MG63 (cell line): ENCODE results near the gene L2HGDH. TPM values are rescaled to one million over a fixed set of nuclear protein-coding genes. Genes with fewer than 3 reads are reported as not detected.

Experiments used
- DNase-seq: peaks from one replicate; pipeline ENCODE4 v3.0.0-alpha.2; 2020
- H3K27me3 ChIP-seq: fragments of 250-450 bp; sonication (Bioruptor Pico); 2 replicates; pipeline ENCODE4 v1.5.1; 2020; ENCODE audit warnings: mild to moderate bottlenecking, moderate library complexity
- H3K36me3 ChIP-seq: fragments of 250-450 bp; sonication (Bioruptor Pico); 2 replicates; pipeline ENCODE4 v1.5.1; 2020; ENCODE audit warnings: mild to moderate bottlenecking, moderate library complexity
- H3K4me3 ChIP-seq: fragments of 250-450 bp; sonication (Bioruptor Pico); 2 replicates; pipeline ENCODE4 v1.5.1; 2020; ENCODE audit warnings: mild to moderate bottlenecking, moderate library complexity
- H3K9me3 ChIP-seq: fragments of 250-450 bp; sonication (Bioruptor Pico); 2 replicates; pipeline ENCODE4 v1.5.1; 2020; ENCODE audit warnings: mild to moderate bottlenecking, moderate library complexity
- total RNA-seq: library from RNA; depleted of rRNA; stranded (reverse); fragments of >200 nt; shearing (Covaris generic); gene quantifications from 2 replicates; pipeline ENCODE4 v1.2.3, GENCODE V29; 2014; ENCODE audit warnings: low replicate concordance

The L2HGDH gene
- total RNA-seq, 1 experiment from 2014 or later: 12.5 TPM

DNA sequence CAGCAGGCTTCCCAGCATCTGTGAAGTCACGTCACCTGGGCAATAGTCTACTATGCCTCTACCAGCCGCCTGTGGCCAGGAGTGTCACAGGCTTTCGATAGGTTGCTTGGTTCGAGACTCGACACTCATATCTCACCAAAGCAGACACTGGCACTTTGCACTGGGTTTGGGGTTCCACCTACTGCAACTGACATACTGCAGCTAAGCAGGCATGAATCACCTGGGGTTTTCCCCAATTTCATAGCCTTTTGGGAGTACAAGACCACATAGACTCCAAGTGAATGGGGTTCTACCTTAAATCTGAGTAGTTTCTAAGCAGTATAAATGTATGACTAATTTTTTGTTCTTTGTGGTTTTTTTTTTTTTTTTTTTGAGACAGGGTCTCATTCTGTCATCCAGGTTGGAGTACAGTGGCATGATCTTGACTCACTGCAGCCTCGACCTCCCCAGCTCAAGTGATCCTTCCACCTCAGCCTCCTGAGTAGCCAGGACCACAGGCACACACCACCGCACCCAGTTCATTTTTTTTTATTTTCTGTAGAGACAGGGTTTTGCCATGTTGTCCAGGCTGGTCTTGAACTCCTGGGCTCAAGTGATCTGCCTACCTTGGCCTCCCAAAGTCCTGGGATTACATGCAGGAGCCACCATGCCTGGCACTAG, 32.2 kb upstream of the L2HGDH start:
- H3K36me3 ChIP-seq: no peaks in the 10 kb centered on the region; the same call in 1 of the 2 replicates
- H3K4me3 ChIP-seq: no peak overlapping the region
- no peaks in the 10 kb centered on the region for H3K9me3 ChIP-seq
- H3K27me3 ChIP-seq: no peaks in the 10 kb centered on the region
- DNase-seq: no peak

GRCh38 chr14:50343434-50343833, 31.4 kb upstream of the L2HGDH start:
- Histone ChIP-seq H3K36me3 (no peaks in the 10 kb centered on the region; the same call in 1 of the 2 replicates), H3K27me3 (no peaks in the 10 kb centered on the region), H3K4me3 (no peak overlapping the region), H3K9me3 (no peaks in the 10 kb centered on the region)
- no peak for DNase-seq

- peak; percentile 64 for DNase-seq
- Histone ChIP-seq H3K4me3 (peak overlapping the region; percentile 13; the same call in 1 of the 2 replicates), H3K9me3 (no peaks in the 10 kb centered on the region), H3K27me3 (no peaks in the 10 kb centered on the region), H3K36me3 (no peaks in the 10 kb centered on the region; the same call in 1 of the 2 replicates)
These were observed 30.4 kb upstream of the L2HGDH start for GRCh38 chr14:50342221-50343078.

DNA sequence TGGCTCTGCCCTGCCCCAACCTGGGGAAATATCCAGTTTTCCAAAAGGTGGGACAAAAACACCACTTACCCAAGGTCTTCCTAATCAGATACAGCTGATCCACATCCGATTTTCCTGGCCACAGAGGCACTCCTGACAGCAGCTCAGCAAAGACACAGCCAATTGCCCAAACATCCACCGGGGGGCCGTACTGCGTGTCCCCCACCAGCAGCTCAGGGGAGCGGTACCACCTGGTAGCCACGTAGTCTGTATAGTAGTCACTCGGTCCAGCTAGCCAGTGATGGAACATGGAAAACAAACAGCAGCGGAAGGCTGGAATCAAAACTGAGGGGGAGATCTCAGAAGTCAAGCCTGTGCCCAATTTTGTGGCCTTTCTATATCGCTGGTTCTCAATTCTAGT, 28.9 kb upstream of the L2HGDH start:
- Histone ChIP-seq H3K36me3 (no peaks in the 10 kb centered on the region; the same call in 1 of the 2 replicates), H3K4me3 (no peak overlapping the region), H3K27me3 (no peaks in the 10 kb centered on the region), H3K9me3 (no peaks in the 10 kb centered on the region)
- no peak for DNase-seq

DNA sequence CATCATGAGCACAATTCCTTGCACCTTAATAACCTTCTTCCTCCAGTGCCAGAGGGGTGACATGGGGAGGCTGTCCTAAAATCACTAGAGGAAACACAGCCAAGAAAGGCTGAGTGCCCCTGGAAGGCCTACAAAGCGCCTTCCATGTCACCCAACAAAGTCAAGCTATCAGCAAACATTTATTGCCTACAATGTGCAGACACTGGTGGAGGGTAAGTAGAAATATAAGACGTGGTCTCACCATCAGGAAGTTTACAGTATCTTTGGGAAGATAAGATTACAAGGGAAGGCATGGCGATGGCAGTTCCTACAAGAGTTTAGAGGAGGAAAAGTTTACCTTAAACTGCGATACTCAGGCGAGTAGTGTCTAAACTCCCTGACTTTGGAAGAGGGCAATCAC, 28.0 kb upstream of the L2HGDH start:
- H3K4me3 ChIP-seq: no peak overlapping the region
- H3K27me3 ChIP-seq: no peaks in the 10 kb centered on the region
- no peak for DNase-seq
- H3K36me3 ChIP-seq: no peaks in the 10 kb centered on the region; the same call in 1 of the 2 replicates
- H3K9me3 ChIP-seq: no peaks in the 10 kb centered on the region

DNA sequence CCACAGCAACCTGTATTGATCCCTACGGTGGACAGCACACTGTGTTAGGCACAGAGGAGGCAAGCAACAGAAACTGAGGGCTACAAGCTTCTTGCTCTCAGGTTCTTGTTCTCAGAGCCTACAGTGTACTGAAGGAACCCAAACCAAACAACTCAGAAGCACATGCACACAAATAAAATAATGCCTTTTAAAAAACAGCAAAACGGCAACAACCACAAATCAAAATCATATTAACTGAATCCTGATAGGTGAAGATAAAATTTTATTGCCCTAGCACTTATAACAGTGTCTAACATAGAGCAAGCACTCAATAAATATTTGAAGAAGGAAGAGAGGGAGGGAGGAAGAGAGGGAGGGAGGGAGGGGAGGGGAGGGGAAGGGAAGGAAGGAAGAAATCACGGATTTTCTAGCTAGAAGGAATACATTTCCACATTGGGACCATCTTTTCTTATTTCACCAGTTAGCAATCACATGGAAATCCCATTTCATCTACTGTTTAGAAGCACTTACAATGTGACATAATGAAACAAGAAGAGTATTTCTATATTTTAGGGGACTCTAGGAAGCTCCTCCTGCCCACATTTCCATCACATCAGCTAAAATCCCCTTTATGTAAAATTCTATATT, 27.3 kb upstream of the L2HGDH start:
- Histone ChIP-seq H3K9me3 (no peaks in the 10 kb centered on the region), H3K27me3 (no peaks in the 10 kb centered on the region), H3K4me3 (no peak overlapping the region), H3K36me3 (no peaks in the 10 kb centered on the region; the same call in 1 of the 2 replicates)
- no peak for DNase-seq

GRCh38 chr14:50338587-50338986, 26.6 kb upstream of the L2HGDH start:
- Histone ChIP-seq H3K4me3 (no peak overlapping the region), H3K27me3 (no peaks in the 10 kb centered on the region)
- no peak for DNase-seq

DNA sequence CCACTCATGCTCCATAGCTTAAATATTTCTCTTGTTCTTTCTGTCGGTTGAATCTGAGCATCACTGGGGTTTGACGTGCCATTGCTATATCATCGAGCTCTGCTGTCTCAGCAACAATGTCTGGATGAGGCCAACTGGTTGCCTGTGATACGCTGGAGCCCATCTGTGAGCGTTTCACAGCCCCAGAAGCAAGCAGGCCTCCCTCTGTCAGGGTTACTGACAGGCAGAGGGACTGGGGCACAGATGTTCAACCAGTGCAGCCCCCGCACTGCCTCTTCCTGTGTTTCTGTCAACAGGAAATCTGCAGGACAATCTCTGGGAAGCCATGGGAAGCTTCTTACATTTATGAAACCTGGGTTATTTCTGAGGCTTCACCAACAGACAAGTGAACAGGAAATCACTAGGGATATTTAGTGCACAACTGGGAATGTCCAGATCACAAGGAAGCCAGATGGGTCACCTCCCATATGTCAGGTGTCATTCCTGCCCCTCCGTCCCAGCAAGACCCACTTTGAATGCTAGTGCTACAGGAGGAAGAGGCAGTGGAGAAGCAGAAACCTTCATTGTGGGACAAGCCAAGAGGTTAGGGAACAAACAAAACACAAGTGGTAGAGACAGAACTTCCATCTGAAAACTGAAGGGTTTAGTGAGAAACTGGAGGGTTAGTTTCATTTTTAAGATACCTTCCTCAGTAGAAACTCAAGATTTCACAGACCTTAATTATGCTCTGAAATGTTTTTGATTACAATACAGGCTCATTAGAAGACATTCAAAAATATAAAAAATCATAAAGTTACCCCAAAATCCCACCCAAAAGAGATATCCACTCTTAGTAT, 24.2 kb upstream of the L2HGDH start:
- no peaks in the 10 kb centered on the region; the same call in none of the 2 replicates for H3K36me3 ChIP-seq
- H3K9me3 ChIP-seq: no peaks in the 10 kb centered on the region
- no peak overlapping the region for H3K4me3 ChIP-seq
- DNase-seq: no peak
- no peaks in the 10 kb centered on the region for H3K27me3 ChIP-seq

More at GRCh38 chr14:50338587-50338986, 26.6 kb upstream of the L2HGDH start:
- H3K36me3 ChIP-seq: no peaks in the 10 kb centered on the region; the same call in 1 of the 2 replicates
- no peaks in the 10 kb centered on the region for H3K9me3 ChIP-seq

DNA sequence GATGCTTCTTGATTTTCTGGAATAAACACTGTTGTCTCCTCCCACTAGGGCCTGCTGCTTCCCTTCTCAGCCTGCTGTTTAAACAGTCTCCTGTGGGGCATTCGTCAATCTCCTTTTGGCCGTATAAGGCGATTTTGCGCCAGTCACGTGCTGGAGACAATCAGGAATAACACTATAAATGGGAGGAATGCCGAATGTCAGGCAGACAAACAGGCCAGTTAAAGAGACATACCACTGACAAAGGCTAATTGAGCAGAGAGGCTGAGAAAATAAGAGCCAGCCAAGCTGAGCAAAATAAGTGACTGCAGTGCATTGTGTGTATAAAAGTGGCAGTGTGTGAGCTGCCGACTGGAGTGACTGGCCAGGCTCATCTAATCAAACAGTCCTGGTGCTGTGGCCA, 23.4 kb upstream of the L2HGDH start:
- Histone ChIP-seq H3K27me3 (no peaks in the 10 kb centered on the region), H3K4me3 (no peak overlapping the region), H3K36me3 (no peaks in the 10 kb centered on the region; the same call in 1 of the 2 replicates), H3K9me3 (no peaks in the 10 kb centered on the region)
- no peak for DNase-seq

- no peak for DNase-seq
- H3K4me3 ChIP-seq: no peak overlapping the region
- no peaks in the 10 kb centered on the region; the same call in 1 of the 2 replicates for H3K36me3 ChIP-seq
- H3K27me3 ChIP-seq: no peaks in the 10 kb centered on the region
- no peaks in the 10 kb centered on the region for H3K9me3 ChIP-seq
These were observed 22.2 kb upstream of the L2HGDH start for GRCh38 chr14:50334211-50334610.

DNA sequence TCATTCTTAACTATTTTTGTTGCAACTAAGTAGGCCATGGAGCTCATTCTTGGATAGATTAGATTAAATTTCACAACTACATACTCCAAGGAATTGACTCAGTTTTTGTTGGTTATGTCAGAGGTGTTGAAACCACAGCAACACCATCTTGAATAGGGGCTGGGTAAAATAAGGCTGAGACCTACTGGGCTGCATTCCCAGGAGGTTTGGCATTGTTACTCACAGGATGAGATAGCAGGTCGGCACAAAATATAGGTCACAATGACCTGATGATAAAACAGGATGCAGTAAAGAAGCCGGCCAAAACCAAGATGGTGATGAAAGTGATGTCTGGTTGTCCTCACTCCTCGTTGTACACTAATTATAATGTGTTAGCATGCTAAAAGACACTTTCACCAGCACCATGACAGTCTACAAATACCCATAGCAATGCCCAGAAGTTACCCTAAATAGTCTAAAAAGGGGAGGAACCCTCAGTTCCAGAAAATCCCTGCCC, 21.0 kb upstream of the L2HGDH start:
- DNase-seq: peak; percentile 59
- no peak overlapping the region for H3K4me3 ChIP-seq

DNA sequence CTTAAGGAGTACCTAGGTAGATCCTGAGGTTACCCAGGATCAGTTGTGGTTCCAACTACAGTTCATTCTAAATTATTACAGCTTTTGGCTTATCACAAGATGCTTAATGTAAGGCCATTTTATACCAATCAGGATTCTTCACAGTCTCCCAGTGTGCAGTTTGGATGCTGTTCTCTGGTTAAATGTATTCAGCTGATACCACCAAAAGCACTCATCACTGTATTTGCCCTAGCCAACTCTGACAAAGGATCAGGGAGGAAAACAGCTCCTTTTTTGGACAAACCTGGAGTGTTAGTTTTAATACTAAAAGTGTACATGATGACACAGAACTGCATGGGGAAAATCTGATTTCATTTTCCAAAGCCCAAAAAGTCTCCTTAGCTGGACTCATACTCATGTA, 19.6 kb upstream of the L2HGDH start:
- Histone ChIP-seq H3K4me3 (no peak overlapping the region), H3K27me3 (no peaks in the 10 kb centered on the region), H3K36me3 (peaks cover under 1% of the 10 kb centered on the region; the same call in 1 of the 2 replicates), H3K9me3 (no peaks in the 10 kb centered on the region)
- DNase-seq: no peak

More for the DNA sequence above, 21.0 kb upstream of the L2HGDH start:
- H3K27me3 ChIP-seq: no peaks in the 10 kb centered on the region
- no peaks in the 10 kb centered on the region for H3K9me3 ChIP-seq
- no peaks in the 10 kb centered on the region; the same call in 1 of the 2 replicates for H3K36me3 ChIP-seq

DNA sequence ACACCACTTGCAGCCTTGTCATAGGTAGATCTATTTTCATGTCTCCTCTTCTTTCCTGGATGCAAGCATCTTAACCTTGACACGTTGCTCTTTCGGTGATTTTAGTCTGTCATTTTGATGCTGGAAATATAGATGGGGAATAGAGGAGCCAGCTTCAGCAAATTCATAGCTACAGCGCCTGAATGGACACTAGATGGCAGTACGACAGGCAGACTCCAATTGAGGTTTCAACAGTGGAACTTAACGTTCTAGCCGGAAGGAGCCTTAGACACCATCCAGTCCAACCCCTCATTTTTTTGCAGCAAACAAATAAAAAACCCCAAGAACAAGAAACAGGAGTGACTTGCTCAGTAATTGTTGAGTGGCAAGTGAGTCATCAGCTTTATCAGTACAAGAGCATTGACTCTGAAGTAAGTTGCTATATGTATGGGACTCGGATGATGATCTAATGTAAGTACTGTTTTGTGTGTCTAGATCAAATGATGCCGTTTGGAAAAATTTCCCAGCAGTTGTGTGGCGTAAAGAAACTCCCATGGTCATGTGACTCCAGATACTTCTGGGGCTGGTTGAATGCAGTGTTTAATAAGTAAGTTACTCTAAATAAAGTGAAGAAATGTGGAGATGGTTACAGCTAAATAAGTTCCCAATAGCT, 9.1 kb upstream of the L2HGDH start:
- Histone ChIP-seq H3K36me3 (peaks cover 3% of the 10 kb centered on the region), H3K4me3 (no peak overlapping the region), H3K9me3 (no peaks in the 10 kb centered on the region), H3K27me3 (no peaks in the 10 kb centered on the region)
- peak; percentile 55 for DNase-seq

- Histone ChIP-seq H3K4me3 (no peak overlapping the region), H3K27me3 (no peaks in the 10 kb centered on the region), H3K9me3 (no peaks in the 10 kb centered on the region), H3K36me3 (no peaks in the 10 kb centered on the region; the same call in none of the 2 replicates)
- no peak for DNase-seq
These were observed 8.3 kb upstream of the L2HGDH start for GRCh38 chr14:50320283-50320682.

DNA sequence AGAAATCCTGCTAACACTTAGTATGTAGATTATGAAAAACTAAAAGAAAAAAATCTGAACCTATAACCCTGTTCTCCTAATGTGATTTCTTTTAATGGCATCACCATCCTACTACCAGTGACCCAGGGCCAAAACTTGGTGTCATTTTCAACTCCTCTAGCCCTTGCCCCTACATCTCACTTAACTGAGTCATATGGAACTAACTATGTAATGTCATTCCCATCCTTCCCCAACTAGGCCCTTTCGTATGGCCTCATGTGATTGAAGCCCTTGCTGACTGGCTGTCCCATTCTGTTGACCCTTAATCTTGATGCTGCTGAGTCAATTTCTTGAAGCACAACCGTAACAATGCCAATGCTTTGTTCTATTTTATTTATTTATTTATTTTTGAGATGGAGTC, 7.7 kb upstream of the L2HGDH start:
- Histone ChIP-seq H3K36me3 (no peaks in the 10 kb centered on the region; the same call in 1 of the 2 replicates), H3K9me3 (no peaks in the 10 kb centered on the region), H3K27me3 (no peaks in the 10 kb centered on the region), H3K4me3 (no peak overlapping the region)
- no peak for DNase-seq

DNA sequence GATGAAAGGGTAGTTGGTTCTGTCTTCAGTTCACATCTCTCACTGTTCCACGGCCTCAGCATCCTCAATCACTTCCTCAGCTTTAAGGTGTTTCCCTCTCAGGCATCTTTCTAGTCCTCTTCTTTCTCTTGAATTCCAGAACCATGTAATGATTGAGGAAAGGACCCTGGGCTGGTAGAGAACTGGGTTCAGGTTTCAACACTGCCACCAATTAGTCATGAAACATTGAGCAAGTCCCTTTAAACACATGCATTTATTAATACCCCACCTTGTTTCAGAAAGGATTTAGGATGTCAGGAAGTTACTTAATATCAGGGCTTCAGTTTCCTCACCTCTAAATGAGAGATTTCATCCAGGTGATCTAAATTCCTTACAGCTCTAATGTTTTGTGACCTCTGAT, 7.3 kb upstream of the L2HGDH start:
- H3K27me3 ChIP-seq: no peaks in the 10 kb centered on the region
- DNase-seq: no peak
- no peaks in the 10 kb centered on the region for H3K36me3 ChIP-seq
- no peak overlapping the region for H3K4me3 ChIP-seq
- H3K9me3 ChIP-seq: no peaks in the 10 kb centered on the region
